ENCODE results near the gene DENND1A.

The DENND1A gene

GRCh38 chr9:123615381-123615780 lies 314.5 kb downstream of the DENND1A start:
- H3F3A ChIP-seq (ENCODE audit: insufficient read depth), result no peaks in the 10 kb centered on the region
- no peak overlapping the region for H2AFZ ChIP-seq (ENCODE audit: low read depth, low read length, severe bottlenecking)
- no peaks in the 10 kb centered on the region for H3K79me2 ChIP-seq (ENCODE audit: insufficient read depth, low read length)
- no peaks in the 10 kb centered on the region for H4K20me1 ChIP-seq (ENCODE audit: low read depth, low read length)
- H3K9ac ChIP-seq (ENCODE audit: low read length), result no peak overlapping the region
- H3K9me3 ChIP-seq (ENCODE audit: insufficient read depth, low read length), result no peaks in the 10 kb centered on the region
- no peaks in the 10 kb centered on the region for H3K27me3 ChIP-seq (ENCODE audit: low read length)
- no peak overlapping the region for H3K4me2 ChIP-seq (ENCODE audit: low read depth, low read length, poor library complexity, severe bottlenecking)
- no peaks in the 10 kb centered on the region for H3K9me2 ChIP-seq (replicated peaks; ENCODE audit: insufficient read depth, low read length)
- no peak overlapping the region for H3K27ac ChIP-seq (ENCODE audit: low read depth, low read length)
- no peaks in the 10 kb centered on the region for H3K36me3 ChIP-seq (ENCODE audit: low read length)
- no peak for TF ChIP-seq EZH2phosphoT487 (conservative IDR thresholded peaks at IDR 0.05; ENCODE audit: low read length)
- no peak for TF ChIP-seq CTCF (IDR thresholded peaks at IDR 0.05; ENCODE audit: insufficient read depth, low read length, poor library complexity, severe bottlenecking)
- no peak overlapping the region for H3K4me3 ChIP-seq (ENCODE audit: insufficient read depth, low read length, poor library complexity, severe bottlenecking)

GRCh38 chr9:123614306-123615263 lies 315.3 kb downstream of the DENND1A start:
- H3K36me3 ChIP-seq (ENCODE audit: low read length), result no peaks in the 10 kb centered on the region
- H2AFZ ChIP-seq (ENCODE audit: low read depth, low read length, severe bottlenecking), result no peak overlapping the region
- no peaks in the 10 kb centered on the region for H3K27me3 ChIP-seq (ENCODE audit: low read length)
- no peaks in the 10 kb centered on the region for H3K9me2 ChIP-seq (replicated peaks; ENCODE audit: insufficient read depth, low read length)
- H4K20me1 ChIP-seq (ENCODE audit: low read depth, low read length), result no peaks in the 10 kb centered on the region
- no peak overlapping the region for H3K4me2 ChIP-seq (ENCODE audit: low read depth, low read length, poor library complexity, severe bottlenecking)
- no peaks in the 10 kb centered on the region for H3F3A ChIP-seq (ENCODE audit: insufficient read depth)
- no peak overlapping the region for H3K4me3 ChIP-seq (ENCODE audit: insufficient read depth, low read length, poor library complexity, severe bottlenecking)
- H3K9ac ChIP-seq (ENCODE audit: low read length), result no peak overlapping the region
- no peaks in the 10 kb centered on the region for H3K9me3 ChIP-seq (ENCODE audit: insufficient read depth, low read length)
- H3K27ac ChIP-seq (ENCODE audit: low read depth, low read length), result no peak overlapping the region
- no peaks in the 10 kb centered on the region for H3K79me2 ChIP-seq (ENCODE audit: insufficient read depth, low read length)
- no peak for TF ChIP-seq EZH2phosphoT487 (conservative IDR thresholded peaks at IDR 0.05; ENCODE audit: low read length)
- TF ChIP-seq CTCF (IDR thresholded peaks at IDR 0.05; ENCODE audit: insufficient read depth, low read length, poor library complexity, severe bottlenecking), result no peak

GRCh38 chr9:123611226-123611625 lies 318.7 kb downstream of the DENND1A start:
- no peak overlapping the region for H3K27ac ChIP-seq (ENCODE audit: low read depth, low read length)

More at GRCh38 chr9:123611226-123611625, 318.7 kb downstream of the DENND1A start:
- H2AFZ ChIP-seq (ENCODE audit: low read depth, low read length, severe bottlenecking), result no peak overlapping the region
- H3K9me3 ChIP-seq (ENCODE audit: insufficient read depth, low read length), result no peaks in the 10 kb centered on the region
- no peaks in the 10 kb centered on the region for H3K27me3 ChIP-seq (ENCODE audit: low read length)
- no peaks in the 10 kb centered on the region for H3K36me3 ChIP-seq (ENCODE audit: low read length)
- H3K9ac ChIP-seq (ENCODE audit: low read length), result no peak overlapping the region
- no peaks in the 10 kb centered on the region for H3F3A ChIP-seq (ENCODE audit: insufficient read depth)
- H3K9me2 ChIP-seq (replicated peaks; ENCODE audit: insufficient read depth, low read length), result no peaks in the 10 kb centered on the region
- H3K4me2 ChIP-seq (ENCODE audit: low read depth, low read length, poor library complexity, severe bottlenecking), result no peak overlapping the region
- TF ChIP-seq EZH2phosphoT487 (conservative IDR thresholded peaks at IDR 0.05; ENCODE audit: low read length), result no peak
- TF ChIP-seq CTCF (IDR thresholded peaks at IDR 0.05; ENCODE audit: insufficient read depth, low read length, poor library complexity, severe bottlenecking), result no peak
- H3K79me2 ChIP-seq (ENCODE audit: insufficient read depth, low read length), result no peaks in the 10 kb centered on the region
- no peak overlapping the region for H3K4me3 ChIP-seq (ENCODE audit: insufficient read depth, low read length, poor library complexity, severe bottlenecking)
- H4K20me1 ChIP-seq (ENCODE audit: low read depth, low read length), result no peaks in the 10 kb centered on the region

All from SU-DHL-6 (cell line).